SU-DHL-6 (cell line): ENCODE data around the gene PAIP1.

Experiments
- EZH2phosphoT487 ChIP-seq: fragments of 200-600 bp; sonication (generic), shearing (Covaris generic); conservative IDR thresholded peaks from 2 replicates; pipeline ENCODE4 v1.6.1; 2018; ENCODE audit warnings: mild to moderate bottlenecking, antibody characterized with exemption, low read length, moderate library complexity, mixed read lengths
- TF ChIP-seq, protein P1 (sequence below): fragments of 200-600 bp; sonication (generic); IDR thresholded peaks from one replicate; pipeline ENCODE4 v1.5.1; 2017; ENCODE audit warnings: antibody characterized with exemption, mild to moderate bottlenecking, low read length, moderate library complexity; ENCODE audit not compliant: insufficient read depth, poor library complexity, severe bottlenecking

DNA sequence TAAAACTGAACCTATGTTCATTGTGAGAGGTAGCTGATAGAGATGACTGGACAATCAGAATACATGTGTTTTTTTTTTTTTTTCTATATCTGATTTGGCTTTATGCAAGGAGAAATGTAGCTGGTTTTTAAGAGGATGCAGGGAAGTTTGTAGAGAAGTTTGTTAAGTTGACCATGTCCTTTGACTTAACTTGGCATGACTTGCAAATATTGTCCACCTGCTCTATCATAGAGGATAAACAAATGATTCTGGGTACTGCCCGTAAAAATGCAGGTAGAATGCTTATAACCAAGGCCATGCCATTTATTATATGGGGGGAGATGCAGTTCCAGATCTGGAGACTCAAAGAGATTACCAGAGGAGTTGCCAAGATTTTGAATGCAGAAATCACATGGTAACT, 32.4 kb upstream of the PAIP1 start:
- TF ChIP-seq, protein P1, sequence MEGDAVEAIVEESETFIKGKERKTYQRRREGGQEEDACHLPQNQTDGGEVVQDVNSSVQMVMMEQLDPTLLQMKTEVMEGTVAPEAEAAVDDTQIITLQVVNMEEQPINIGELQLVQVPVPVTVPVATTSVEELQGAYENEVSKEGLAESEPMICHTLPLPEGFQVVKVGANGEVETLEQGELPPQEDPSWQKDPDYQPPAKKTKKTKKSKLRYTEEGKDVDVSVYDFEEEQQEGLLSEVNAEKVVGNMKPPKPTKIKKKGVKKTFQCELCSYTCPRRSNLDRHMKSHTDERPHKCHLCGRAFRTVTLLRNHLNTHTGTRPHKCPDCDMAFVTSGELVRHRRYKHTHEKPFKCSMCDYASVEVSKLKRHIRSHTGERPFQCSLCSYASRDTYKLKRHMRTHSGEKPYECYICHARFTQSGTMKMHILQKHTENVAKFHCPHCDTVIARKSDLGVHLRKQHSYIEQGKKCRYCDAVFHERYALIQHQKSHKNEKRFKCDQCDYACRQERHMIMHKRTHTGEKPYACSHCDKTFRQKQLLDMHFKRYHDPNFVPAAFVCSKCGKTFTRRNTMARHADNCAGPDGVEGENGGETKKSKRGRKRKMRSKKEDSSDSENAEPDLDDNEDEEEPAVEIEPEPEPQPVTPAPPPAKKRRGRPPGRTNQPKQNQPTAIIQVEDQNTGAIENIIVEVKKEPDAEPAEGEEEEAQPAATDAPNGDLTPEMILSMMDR, result no peak
- TF ChIP-seq EZH2phosphoT487, result no peak
